Stimulated activated CD4-positive, alpha-beta T cell treated with anti-CD3 and anti-CD28 coated beads, Interleukin-4, amount 100 ng/mL, for 24 hours (primary cell): ENCODE data around the gene PARD3.

Experiments
- DNase-seq: peaks from one replicate; pipeline ENCODE4 v3.0.0-alpha.2; 2020

The PARD3 gene

DNA sequence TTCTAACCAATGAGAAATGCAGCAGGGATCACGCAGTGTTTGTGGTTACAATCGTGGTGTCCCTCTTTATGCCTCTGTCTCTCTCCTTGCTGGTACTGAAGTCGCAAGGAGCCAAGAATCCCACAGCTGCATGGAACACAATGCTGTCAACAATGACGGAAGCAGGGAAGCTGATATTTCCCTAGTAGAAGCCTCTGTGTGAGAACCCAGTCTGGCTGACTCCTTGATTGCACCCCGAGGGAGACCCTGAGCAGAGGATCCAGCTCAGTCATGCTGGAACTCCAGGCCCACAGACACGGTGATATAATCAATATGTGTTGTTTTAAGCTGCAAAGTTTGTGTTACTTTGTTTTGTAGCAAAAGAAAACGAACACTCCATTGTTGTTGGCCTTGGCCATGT, 677.9 kb downstream of the PARD3 start:
- no peak for DNase-seq

DNA sequence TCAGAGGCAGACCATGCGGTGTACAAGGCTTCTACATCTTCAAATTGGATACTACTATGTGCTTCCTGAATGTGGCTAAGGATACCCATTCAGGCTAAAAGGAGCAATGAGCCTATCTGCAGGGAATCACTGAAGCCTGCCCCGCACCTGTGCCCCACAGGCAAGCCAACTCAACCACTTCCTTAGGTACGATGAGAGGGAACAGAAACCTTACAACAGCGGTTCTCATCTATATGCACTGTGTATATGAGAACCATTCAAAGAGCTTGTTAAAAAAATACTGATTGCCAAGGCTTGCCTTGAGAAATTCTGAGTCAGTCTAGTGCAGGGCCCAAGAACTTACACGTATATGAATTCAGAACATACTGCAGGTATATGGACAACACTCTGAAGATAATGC, 679.6 kb downstream of the PARD3 start:
- no peak for DNase-seq

DNA sequence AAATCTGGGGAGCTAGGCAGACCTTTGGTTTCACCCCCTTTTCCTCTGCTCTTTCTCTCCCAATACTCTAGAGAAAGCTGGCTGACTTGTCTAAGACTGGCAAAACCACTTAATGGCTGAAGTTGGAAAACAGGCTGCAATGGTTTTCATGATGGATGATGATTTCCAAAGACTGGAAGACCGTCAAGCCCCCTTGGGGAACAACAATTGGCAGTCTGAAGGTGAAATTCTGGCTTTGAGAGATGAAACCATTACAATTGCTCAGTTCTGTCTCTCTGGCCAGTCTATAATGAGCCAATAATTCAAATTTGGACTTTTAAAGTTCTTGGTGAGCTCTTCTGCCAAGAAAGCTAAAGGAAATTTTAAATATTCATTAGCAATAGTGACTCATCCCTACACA, 680.5 kb downstream of the PARD3 start:
- DNase-seq = no peak

DNA sequence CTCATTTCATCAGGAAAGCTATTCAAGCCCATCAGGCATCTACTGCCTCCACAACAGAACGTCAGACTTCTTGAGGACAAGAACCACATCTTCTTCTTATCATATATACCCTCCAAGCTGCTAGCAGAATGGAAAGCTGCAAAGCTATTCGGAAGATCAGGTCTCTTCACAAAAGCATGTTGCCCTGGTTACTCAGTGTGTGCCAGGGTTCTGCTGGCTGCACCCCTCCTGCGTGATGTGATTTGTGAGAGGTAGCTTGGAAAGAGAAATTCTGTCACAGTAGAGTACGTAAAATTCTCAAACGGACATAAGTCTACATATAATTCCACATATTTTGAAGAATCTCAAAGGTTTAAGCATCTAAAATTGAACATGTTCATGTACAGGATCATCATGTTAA, 681.7 kb downstream of the PARD3 start:
- no peak for DNase-seq

DNA sequence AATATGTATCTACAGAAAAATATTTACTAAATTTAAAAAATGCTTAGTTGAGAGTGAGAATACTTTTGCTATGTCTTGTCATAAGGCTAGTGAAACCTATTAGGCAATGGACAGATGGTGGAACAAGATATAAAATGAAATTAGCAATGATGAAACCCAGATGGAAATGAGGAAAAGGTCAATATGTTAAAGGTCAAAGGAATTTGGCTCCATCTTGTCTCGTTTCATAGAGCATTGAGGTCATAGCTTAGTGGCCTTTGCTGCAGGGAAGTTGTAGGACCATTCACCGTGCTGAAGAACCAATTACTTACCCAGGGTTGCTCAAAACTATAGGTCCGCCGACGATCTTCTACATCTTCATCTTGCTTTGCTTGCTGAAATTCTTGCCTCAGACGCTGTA, 683.9 kb downstream of the PARD3 start:
- DNase-seq = no peak

DNA sequence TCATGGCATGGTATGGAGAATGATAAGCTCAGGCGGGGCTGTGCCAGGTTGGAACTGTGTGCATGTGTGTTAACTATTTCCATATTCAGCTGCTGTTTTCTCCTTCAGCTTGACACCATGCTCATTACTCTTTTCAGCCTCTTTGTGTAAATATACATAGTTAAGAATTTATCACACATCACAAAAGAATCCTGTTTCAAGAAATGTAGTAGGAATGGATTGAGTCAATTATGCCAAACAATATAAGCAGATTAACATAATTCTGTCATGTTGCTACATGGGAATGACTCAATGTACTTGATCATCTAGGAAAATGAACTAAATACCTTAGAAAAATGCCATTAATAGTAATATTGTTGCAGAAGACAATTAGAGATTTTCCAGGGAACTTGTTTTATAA, 687.4 kb downstream of the PARD3 start:
- no peak for DNase-seq

DNA sequence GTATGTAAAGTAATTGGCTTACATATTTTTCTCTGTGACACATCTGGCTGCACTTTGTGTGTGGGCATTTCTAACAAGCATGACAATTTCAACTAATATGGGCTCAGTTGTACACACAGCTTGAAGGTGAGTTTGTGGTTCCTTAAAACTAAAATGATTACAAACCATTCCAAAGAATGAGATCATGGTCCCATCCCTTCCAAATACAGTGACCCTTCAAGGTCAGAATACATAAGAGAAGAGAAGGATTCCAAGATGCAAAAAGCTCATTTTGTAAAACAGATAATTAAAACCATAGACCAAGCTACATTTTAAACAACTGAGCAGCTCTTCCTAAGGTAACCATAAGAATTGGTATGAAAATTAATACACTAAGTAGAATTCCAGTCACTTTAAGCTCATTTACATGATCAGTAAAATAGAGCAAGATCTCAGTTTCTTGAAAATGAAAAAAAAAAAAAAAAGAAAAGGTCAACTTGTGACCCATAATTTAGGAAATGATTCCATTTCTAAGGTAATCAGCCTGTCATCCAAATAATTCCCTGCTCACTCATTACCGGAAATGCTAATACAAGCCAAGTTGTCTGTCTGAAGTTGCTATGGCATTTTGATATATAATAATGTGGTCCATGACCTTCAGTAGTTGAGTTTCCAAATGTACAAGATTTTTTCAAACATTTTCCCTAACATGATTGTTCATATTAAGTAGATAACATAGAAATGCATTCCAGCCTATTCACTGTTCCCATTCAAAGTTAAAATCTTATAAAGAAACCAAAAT, 688.5 kb downstream of the PARD3 start:
- no peak for DNase-seq

DNA sequence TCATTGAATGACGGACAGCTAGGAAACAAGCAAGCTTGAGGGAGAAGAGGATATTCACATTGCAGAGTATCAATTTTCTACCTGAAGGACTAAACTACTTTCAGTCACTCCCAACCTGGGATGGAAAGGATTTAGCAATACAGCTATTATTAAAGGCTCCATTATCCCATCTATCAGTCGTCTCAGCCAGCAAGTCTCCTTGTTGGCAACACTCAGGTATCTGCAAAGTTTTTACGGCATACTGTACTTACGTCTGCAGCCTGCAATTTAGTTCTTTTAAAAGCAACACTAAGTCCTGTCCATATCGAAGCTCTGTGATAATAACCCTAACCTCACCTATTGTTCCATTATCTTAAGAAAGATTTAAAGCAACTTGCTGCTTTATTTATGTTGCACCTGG, 689.4 kb downstream of the PARD3 start:
- DNase-seq = no peak

DNA sequence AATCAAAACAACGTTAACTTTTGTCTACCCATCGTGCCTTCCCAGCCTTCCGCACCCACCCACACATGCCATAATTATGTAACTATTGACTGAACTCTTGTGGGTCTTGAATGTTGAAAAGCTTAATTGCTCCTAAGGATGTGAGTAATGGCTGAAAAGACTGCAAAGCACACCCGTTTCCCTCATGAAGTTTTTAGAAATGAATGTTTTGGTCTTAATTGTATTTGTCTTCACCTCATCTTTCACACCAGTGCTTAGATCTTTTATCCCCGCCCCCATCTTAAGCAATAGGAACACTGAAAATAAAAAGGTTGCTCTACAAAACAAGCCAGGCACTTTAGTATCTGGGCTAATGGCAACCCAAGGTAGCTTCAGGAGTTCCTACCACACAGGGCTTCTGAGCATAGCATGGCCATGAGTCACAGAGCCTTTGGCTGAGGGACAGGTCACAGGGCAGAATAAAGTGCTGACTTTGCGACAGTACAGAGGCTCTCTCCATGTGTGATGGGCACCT, 690.5 kb downstream of the PARD3 start:
- DNase-seq = no peak

DNA sequence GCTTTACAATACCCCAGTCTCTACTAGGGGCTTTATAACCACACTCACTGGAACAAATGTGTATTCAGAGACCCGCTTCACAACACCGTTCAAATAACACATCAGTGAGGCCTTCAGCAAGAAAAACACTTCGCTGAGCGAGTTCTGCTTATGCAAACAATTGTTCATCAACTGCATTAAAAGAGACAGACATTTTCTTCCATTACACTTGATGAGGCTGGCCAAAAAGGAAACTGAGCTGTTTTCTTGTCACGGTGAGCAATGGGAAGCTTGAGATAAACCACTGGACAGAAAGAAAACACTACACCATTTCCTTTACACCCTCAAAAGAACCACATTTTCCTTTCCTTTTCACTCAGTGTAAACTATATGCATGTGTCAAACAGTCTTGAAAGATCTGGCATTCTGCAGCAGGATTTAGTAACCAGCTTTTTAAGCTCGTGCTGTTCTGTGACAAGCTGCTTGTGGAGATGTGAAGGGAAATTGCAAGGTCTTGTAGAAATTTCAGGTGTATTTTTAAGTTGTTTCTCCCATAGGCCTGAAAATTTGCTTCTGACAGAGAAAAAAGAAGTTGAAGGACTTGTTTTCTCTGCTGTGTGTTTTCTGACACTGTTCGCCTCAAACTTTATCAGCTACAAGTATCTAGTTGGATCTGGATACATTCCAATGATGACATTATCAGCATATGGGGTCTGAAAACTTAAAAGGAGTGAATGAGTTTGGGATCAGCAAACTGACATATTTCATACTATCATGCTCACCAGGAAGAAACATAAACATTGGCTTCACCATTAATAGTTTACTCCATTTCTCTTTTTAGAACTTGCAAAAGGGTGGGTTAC, 693.1 kb downstream of the PARD3 start:
- no peak for DNase-seq

DNA sequence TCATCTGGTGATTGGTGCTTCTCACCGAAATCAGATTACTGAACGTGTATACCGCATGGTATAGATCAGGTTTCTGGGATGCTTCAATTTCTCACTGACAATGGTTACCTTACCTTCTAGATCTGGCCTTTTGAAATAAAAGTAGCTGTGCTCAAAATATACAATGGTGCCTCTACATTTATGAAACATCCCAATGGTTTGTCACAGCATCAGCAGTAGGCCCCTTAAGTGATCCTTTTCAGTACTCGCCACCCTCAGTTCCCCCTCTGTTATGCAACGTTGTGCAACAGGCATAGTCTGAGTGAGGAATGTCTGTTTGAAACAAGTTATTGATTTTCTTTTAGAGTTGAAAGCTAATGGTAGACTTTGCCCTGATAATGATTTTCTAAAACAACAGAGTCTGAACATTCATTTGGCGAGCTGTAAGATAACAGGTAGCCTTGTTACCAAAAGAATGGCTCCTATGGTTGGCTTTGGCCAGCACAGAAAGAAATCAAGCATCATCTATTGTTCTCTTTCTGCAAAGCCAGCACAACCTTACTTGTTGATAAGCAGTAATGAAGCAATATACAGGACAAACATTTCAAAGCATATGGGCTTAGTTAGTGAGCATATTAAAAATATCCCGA, 693.9 kb downstream of the PARD3 start:
- no peak for DNase-seq

DNA sequence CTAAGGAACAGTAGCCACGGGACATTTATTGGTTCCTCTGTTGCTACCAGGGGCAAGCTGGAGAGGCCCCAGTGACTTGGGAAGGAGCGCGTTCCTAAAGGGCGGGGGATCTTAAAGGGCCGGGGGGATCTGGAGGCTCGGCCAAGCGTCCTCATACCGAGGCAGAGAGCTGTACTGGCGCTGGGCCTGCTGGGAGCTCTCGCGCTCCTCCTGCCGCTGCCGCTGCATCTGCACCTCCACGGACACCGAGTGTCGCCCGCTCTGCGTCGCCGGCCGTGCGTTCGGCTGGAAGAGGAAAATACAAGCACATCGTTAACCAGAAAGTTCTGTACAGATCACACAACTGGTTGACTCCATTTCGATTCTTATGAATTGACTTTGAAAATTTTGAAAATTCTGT, 695.6 kb downstream of the PARD3 start:
- no peak for DNase-seq

DNA sequence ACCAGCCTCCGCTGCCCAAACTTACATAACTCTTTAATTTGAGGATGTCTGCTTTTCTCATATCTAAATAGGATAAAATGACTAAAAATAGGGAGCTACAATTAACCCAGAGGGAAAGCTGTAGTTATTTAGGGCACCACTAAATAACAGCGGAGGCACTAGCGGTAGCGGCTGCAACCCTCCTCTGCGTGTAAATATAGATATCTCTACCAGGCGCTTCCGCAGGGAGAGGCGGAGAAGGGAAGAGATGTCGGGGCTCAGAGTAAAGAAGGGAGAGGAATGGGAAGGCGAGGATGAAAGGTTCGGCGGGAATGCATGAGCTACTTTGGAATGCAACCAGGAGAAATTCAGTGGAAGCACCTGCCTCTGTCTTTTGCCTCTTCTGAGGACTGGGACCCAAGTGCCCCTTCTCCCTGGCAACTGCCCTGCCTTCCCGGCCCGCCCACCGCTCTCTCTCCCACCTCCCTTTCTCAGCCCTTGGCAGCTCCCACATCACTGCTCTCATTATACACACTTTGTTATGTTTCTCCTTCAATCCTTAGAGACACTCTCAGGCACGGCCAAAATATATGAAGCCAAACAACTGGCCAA, 698.3 kb downstream of the PARD3 start:
- no peak for DNase-seq

DNA sequence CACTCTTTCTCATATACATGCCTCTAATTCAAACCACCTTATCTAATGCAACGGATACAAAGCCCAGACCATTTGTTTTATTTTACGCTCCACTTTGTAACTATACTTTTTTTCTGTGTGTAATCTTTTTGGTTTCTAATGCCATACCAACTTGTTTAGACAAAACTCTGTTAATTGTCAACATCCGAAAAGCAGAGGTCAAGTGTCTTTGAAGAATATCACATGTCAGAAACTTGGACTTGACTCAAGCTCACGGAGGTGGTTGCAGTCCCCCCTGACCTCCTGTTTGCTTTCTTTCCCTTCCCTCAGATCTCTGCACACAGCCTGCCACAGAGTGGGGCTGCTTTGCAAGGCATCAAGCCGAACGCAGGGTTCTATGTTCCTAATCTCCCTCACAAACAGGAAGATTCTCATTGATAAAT, 698.9 kb downstream of the PARD3 start:
- DNase-seq = no peak

DNA sequence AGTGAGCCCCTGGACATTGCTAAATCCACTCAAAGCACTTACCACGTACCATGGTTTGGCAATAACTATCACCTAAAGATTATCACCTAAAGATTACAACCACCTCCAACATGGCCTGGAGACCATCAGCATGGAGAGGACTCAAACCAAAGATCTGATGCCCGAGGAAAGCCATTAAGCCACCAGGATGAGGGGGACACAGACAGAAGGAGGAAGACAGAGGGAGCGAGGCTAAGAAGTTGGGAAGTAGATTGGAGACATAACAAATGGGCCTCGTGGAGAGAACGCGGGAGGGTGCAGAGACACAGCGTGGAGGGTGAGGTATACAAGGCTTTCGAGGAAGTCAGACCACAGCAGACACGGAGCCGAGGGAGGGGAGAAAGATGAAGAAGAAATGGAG, 700.2 kb downstream of the PARD3 start:
- DNase-seq = no peak

DNA sequence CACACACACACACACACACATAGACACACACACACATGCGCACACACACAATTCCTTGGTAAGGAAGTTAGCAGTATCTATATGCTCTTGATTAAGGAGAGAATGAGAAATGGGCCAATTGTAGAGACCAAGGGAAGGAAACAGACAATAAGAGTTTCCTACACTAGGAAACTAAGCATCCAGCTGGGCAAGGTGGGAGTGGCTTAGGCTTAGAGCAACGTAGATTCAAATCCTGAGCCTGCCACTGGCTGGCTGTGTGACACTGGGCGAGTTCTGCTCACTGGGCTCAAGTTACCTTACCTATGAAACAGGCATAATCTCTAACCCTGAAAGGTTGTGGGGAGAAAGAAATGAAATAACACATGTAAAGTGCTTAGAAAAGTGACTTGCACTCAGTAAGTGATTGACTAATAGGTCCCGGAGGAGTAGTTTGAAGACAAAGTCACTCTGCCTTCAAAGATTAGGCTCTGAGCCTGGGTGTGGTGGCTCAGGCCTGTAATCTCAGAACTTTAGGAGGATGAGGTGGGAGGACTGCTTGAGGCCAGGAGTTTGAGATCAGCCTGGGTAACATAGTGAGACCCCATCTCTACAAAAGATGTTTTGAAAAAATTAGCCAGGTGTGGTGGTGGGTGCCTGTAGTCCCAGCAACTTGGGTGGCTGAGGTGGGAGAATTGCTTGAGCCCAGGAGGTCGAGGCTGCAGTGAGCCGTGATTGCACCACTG, 701.4 kb downstream of the PARD3 start:
- DNase-seq = no peak

DNA sequence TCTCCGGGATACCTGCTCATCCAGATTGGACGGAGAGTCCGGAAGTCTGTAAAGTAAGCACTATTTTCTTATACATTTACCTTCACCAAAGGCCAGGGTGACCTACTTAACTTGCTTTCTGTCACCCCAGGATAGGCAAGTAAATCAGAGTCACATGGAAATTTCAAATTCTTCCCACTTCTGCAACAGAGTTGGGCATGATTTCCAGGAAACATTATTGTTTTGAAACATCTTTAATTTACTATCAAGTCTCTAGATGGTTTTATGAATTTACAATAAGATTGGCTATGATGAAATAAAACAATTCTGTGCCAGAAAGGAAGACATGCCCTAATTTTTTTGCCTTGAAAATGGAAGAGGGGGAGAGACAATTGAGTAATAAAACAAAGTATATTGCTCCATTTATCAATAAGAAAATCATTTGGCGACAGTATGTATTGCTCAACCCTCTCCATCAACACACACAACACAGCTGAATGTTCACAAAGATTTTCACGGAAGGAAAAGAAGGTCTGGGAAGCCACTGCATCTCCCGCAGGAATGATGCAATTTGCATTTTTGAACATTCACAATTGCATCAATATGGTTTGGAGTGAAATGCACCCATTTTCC, 702.8 kb downstream of the PARD3 start:
- no peak for DNase-seq

DNA sequence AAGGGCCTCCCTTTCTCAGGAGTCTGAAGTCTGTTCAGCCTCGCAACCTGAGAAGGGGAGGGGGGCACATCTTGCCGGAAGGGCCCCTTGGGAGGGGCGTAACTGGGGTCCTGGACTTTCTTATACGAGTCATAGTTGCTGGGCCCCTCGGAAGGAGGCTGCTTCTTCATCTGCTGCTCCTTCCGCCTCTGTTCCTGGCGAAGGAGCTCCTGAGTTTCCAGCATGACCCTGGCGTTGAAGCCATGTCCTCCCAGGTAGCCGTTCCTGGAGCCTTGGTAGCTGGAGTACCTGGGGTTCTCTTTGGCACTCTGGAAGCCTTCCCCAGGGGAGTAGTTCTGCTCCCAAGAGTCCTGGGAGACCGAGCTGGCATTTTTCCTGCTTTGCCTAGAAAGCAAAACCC, 703.9 kb downstream of the PARD3 start:
- no peak for DNase-seq

DNA sequence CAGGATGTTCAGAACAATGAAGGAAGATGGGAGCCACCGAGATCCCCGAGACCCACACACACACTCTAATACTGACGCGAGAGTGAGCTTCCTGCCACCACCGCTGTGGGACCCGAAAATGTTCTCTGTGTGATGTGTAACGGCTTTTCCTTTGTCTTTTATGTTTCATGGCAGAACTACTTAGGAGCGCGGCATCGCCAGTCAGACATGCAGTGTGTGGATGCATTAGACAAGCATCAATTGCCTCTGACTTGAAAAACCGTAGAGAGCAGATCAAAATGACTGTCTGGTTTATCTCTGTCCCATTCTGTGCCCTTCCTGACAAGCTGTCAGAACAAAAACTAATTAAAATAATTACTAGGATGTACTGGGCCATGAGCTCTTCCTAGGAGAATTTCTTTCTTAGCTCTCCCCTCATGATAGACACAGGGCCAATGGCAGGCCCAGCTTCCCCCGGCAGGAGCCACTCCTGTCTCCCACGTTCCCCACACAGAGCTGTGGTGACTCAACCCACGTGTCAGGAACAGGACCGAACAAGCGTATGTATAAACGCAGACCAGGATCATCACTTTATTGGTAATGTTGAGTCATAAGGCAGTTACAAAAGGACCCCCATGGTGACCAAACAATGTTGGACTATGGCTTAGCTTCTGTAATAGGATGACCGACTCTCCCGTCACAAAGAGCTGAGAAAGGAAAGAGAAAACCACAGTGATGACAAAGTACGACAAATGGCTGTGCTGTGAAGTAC, 705.0 kb downstream of the PARD3 start:
- no peak for DNase-seq

DNA sequence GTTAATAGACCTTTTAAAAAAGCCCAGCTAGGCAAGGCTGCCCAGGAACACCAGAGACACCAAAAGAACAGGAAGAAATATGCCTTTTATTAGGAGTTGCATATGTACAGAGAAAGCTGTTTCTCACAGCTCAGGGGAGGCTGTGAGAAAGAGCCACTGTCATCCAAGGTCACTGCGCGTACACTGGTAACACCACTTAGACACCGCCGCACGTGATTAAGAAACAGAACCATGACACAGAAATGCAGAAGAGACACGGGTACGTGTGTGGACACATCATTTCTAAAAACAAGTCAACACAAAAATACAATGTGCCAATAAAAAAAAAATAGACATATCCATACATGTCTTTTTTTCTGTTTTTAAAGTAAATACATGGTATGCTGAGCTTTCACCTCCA, 705.6 kb downstream of the PARD3 start:
- no peak for DNase-seq
